IPS-20b (cell line): ENCODE results near the gene RNF144A.

Experiments used
- H3K27ac ChIP-seq: one replicate; pipeline ENCODE4 v1.5.1; 2013; ENCODE audit warnings: low read length
- H3K27me3 ChIP-seq: 2 replicates; pipeline ENCODE4 v1.6.1; 2013; ENCODE audit warnings: mild to moderate bottlenecking, low read length, inconsistent platforms; ENCODE audit not compliant: insufficient read depth
- H3K36me3 ChIP-seq: 2 replicates; pipeline ENCODE4 v1.6.1; 2013; ENCODE audit warnings: low read depth, mild to moderate bottlenecking, inconsistent platforms, low read length, moderate library complexity; ENCODE audit not compliant: insufficient read depth
- H3K4me1 ChIP-seq: 2 replicates; pipeline ENCODE4 v1.6.1; 2013; ENCODE audit warnings: mild to moderate bottlenecking, control low read depth, inconsistent platforms, low read length, moderate library complexity; ENCODE audit not compliant: insufficient read depth
- H3K4me3 ChIP-seq: 2 replicates; pipeline ENCODE4 v1.5.1; 2013; ENCODE audit warnings: mild to moderate bottlenecking, low read length, inconsistent platforms
- H3K9ac ChIP-seq: 2 replicates; pipeline ENCODE4 v1.6.1; 2013; ENCODE audit warnings: low read depth, mild to moderate bottlenecking, inconsistent platforms, low read length, moderate library complexity
- H3K9me3 ChIP-seq: 2 replicates; pipeline ENCODE4 v1.6.1; 2013; ENCODE audit warnings: mild to moderate bottlenecking, low read depth, low read length, inconsistent platforms; ENCODE audit not compliant: insufficient read depth

Gene RNF144A

GRCh38 chr2:7032371-7032770, 115.2 kb downstream of the RNF144A start:
- Histone ChIP-seq H3K36me3 (peaks cover 16% of the 10 kb centered on the region; the same call in 1 of the 2 replicates), H3K27ac (no peak overlapping the region), H3K9ac (no peak overlapping the region), H3K9me3 (no peaks in the 10 kb centered on the region), H3K4me3 (no peak overlapping the region), H3K27me3 (no peaks in the 10 kb centered on the region), H3K4me1 (no peaks in the 10 kb centered on the region)

- H3K36me3 ChIP-seq = peaks cover 13% of the 10 kb centered on the region; the same call in 1 of the 2 replicates
Observed at GRCh38 chr2:7033136-7033960, 116.1 kb downstream of the RNF144A start.

GRCh38 chr2:7034303-7034702, 117.1 kb downstream of the RNF144A start:
- no peak overlapping the region for H3K27ac ChIP-seq
- H3K36me3 ChIP-seq = peaks cover 13% of the 10 kb centered on the region; the same call in 1 of the 2 replicates
- H3K4me3 ChIP-seq = no peak overlapping the region
- no peaks in the 10 kb centered on the region for H3K4me1 ChIP-seq
- no peaks in the 10 kb centered on the region for H3K9me3 ChIP-seq
- H3K9ac ChIP-seq = no peak overlapping the region
- H3K27me3 ChIP-seq = no peaks in the 10 kb centered on the region

More at GRCh38 chr2:7033136-7033960, 116.1 kb downstream of the RNF144A start:
- Histone ChIP-seq H3K9me3 (no peaks in the 10 kb centered on the region), H3K27me3 (no peaks in the 10 kb centered on the region), H3K4me1 (no peaks in the 10 kb centered on the region), H3K9ac (no peak overlapping the region), H3K4me3 (no peak overlapping the region), H3K27ac (no peak overlapping the region)

GRCh38 chr2:7035884-7036283, 118.7 kb downstream of the RNF144A start:
- Histone ChIP-seq H3K36me3 (peaks cover 19% of the 10 kb centered on the region), H3K9ac (no peak overlapping the region), H3K9me3 (no peaks in the 10 kb centered on the region), H3K27me3 (no peaks in the 10 kb centered on the region), H3K27ac (no peak overlapping the region), H3K4me3 (no peak overlapping the region), H3K4me1 (no peaks in the 10 kb centered on the region)

GRCh38 chr2:7037340-7038333, 120.4 kb downstream of the RNF144A start:
- Histone ChIP-seq H3K27me3 (no peaks in the 10 kb centered on the region), H3K4me3 (no peak overlapping the region), H3K27ac (no peak overlapping the region), H3K36me3 (peaks cover 12% of the 10 kb centered on the region), H3K4me1 (no peaks in the 10 kb centered on the region), H3K9me3 (no peaks in the 10 kb centered on the region), H3K9ac (no peak overlapping the region)

GRCh38 chr2:7040547-7040946, 123.3 kb downstream of the RNF144A start:
- peaks cover 6% of the 10 kb centered on the region for H3K36me3 ChIP-seq
- no peaks in the 10 kb centered on the region for H3K27me3 ChIP-seq
- no peaks in the 10 kb centered on the region for H3K9me3 ChIP-seq
- no peak overlapping the region for H3K27ac ChIP-seq
- no peak overlapping the region for H3K9ac ChIP-seq
- no peaks in the 10 kb centered on the region for H3K4me1 ChIP-seq
- no peak overlapping the region for H3K4me3 ChIP-seq

GRCh38 chr2:7041421-7041820, 124.2 kb downstream of the RNF144A start:
- Histone ChIP-seq H3K36me3 (peaks cover 6% of the 10 kb centered on the region), H3K27me3 (no peaks in the 10 kb centered on the region), H3K4me1 (no peaks in the 10 kb centered on the region), H3K9me3 (no peaks in the 10 kb centered on the region), H3K27ac (no peak overlapping the region), H3K4me3 (no peak overlapping the region), H3K9ac (no peak overlapping the region)

GRCh38 chr2:7043690-7044089, 126.5 kb downstream of the RNF144A start:
- Histone ChIP-seq H3K36me3 (peaks cover 6% of the 10 kb centered on the region), H3K9ac (no peak overlapping the region), H3K27me3 (no peaks in the 10 kb centered on the region), H3K9me3 (no peaks in the 10 kb centered on the region), H3K27ac (no peak overlapping the region), H3K4me3 (no peak overlapping the region), H3K4me1 (no peaks in the 10 kb centered on the region; the same call in 1 of the 2 replicates)

- no peaks in the 10 kb centered on the region; the same call in 1 of the 2 replicates for H3K4me1 ChIP-seq
- H3K27ac ChIP-seq = no peak overlapping the region
- H3K4me3 ChIP-seq = no peak overlapping the region
- H3K27me3 ChIP-seq = no peaks in the 10 kb centered on the region
- H3K36me3 ChIP-seq = peaks cover 6% of the 10 kb centered on the region
- no peak overlapping the region for H3K9ac ChIP-seq
- no peaks in the 10 kb centered on the region for H3K9me3 ChIP-seq
Observed at GRCh38 chr2:7044253-7045250, 127.3 kb downstream of the RNF144A start.

GRCh38 chr2:7045601-7046590, 128.7 kb downstream of the RNF144A start:
- Histone ChIP-seq H3K36me3 (no peaks in the 10 kb centered on the region; the same call in 1 of the 2 replicates), H3K9me3 (no peaks in the 10 kb centered on the region), H3K9ac (no peak overlapping the region), H3K4me3 (no peak overlapping the region), H3K27me3 (no peaks in the 10 kb centered on the region), H3K4me1 (no peaks in the 10 kb centered on the region; the same call in 1 of the 2 replicates), H3K27ac (no peak overlapping the region)
